Measurements from ENCODE around the gene ANKHD1. TPM values are rescaled to one million over a fixed set of nuclear protein-coding genes. Genes with fewer than 3 reads are reported as not detected.

Gene ANKHD1
- total and polyA plus RNA-seq, 4 donors = 33.2 to 116 (median 60.1) TPM

DNA sequence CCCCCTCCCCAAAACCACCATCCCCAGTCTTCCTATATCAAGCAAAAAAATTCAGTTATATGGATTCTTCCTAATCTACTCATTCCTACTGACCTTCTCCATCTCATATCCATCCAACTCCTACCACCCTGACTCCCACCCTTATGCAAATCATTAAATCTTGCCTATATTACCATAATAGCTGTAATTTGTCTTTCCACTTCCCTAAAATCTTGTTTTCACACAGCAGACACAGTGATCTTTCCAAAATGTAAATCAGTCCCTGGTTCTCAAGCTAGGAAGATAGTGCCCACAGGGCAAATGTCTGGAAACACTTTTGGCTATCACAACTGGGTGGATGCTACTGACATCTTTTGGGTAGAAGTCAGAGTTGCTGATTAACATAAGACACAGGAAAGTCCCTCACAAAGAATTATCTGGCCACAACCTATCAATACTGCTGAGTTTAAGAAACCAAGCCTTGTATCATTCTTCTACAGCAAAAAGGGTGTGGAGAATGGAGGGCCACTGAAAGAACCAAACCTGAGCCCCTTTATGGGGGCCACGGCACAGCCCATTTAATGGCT, 154.2 kb downstream of the ANKHD1 start:
- Histone ChIP-seq H3K9ac (ENCODE audit: low read depth in 1 of 2, low read length in 2 of 2) (peak overlapping the region in 1 of 2 donors; percentile 58), H3K4me1 (ENCODE audit: control insufficient read depth in 4 of 4, insufficient read depth in 4 of 4, low read length in 3 of 4) (peaks cover 12 to 45% (median 42%) of the 10 kb centered on the region in 4 donors), H3K27me3 (ENCODE audit: control insufficient read depth in 4 of 4, insufficient read depth in 4 of 4, low read length in 3 of 4) (no peaks in the 10 kb centered on the region), H3K4me3 (ENCODE audit: low read depth in 1 of 3, low read length in 3 of 3) (peak overlapping the region in 1 of 3 donors; percentile 83), H3K27ac (ENCODE audit: low read depth in 1 of 2, low read length in 2 of 2) (peak overlapping the region; percentile 26 to 85), H3K9me3 (ENCODE audit: control insufficient read depth in 4 of 4, low read length in 3 of 4) (no peaks in the 10 kb centered on the region), H3K36me3 (ENCODE audit: control insufficient read depth in 4 of 4, insufficient read depth in 3 of 4, low read depth in 1 of 4, low read length in 3 of 4) (peaks cover 0 to 11% (median 5%) of the 10 kb centered on the region in 4 donors)
- no peak for DNase-seq (ENCODE audit: low spot score)
- WGBS = 87% methylated on average over 1 of the region's 1 CpG
- TF ChIP-seq FOXA2 (IDR thresholded peaks at IDR 0.05) = no peak
- TF ChIP-seq, protein P1, sequence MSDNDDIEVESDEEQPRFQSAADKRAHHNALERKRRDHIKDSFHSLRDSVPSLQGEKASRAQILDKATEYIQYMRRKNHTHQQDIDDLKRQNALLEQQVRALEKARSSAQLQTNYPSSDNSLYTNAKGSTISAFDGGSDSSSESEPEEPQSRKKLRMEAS (IDR thresholded peaks at IDR 0.05) = no peak
- no peak for TF ChIP-seq FOXA1 (IDR thresholded peaks at IDR 0.05)
- TF ChIP-seq EGR1 (IDR thresholded peaks at IDR 0.05; ENCODE audit: low read depth in 2 of 2) = no peak
- TF ChIP-seq HNF4A (conservative IDR thresholded peaks at IDR 0.05) = no peak
- TF ChIP-seq SP1 (IDR thresholded peaks at IDR 0.05) = no peak
- TF ChIP-seq JUND (IDR thresholded peaks at IDR 0.05) = no peak
- TF ChIP-seq, protein P2, sequence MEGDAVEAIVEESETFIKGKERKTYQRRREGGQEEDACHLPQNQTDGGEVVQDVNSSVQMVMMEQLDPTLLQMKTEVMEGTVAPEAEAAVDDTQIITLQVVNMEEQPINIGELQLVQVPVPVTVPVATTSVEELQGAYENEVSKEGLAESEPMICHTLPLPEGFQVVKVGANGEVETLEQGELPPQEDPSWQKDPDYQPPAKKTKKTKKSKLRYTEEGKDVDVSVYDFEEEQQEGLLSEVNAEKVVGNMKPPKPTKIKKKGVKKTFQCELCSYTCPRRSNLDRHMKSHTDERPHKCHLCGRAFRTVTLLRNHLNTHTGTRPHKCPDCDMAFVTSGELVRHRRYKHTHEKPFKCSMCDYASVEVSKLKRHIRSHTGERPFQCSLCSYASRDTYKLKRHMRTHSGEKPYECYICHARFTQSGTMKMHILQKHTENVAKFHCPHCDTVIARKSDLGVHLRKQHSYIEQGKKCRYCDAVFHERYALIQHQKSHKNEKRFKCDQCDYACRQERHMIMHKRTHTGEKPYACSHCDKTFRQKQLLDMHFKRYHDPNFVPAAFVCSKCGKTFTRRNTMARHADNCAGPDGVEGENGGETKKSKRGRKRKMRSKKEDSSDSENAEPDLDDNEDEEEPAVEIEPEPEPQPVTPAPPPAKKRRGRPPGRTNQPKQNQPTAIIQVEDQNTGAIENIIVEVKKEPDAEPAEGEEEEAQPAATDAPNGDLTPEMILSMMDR (IDR thresholded peaks at IDR 0.05; ENCODE audit: low read depth, low read length, missing input control) = no peak
- TF ChIP-seq GABPA (IDR thresholded peaks at IDR 0.05 in 1 of 2, conservative IDR thresholded peaks at IDR 0.05 in 1 of 2) = no peak
- TF ChIP-seq, protein P3, sequence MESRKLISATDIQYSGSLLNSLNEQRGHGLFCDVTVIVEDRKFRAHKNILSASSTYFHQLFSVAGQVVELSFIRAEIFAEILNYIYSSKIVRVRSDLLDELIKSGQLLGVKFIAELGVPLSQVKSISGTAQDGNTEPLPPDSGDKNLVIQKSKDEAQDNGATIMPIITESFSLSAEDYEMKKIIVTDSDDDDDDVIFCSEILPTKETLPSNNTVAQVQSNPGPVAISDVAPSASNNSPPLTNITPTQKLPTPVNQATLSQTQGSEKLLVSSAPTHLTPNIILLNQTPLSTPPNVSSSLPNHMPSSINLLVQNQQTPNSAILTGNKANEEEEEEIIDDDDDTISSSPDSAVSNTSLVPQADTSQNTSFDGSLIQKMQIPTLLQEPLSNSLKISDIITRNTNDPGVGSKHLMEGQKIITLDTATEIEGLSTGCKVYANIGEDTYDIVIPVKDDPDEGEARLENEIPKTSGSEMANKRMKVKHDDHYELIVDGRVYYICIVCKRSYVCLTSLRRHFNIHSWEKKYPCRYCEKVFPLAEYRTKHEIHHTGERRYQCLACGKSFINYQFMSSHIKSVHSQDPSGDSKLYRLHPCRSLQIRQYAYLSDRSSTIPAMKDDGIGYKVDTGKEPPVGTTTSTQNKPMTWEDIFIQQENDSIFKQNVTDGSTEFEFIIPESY (IDR thresholded peaks at IDR 0.05) = no peak
- no peak for TF ChIP-seq NR2F2 (IDR thresholded peaks at IDR 0.05)
- TF ChIP-seq, protein P4, sequence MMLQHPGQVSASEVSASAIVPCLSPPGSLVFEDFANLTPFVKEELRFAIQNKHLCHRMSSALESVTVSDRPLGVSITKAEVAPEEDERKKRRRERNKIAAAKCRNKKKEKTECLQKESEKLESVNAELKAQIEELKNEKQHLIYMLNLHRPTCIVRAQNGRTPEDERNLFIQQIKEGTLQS (IDR thresholded peaks at IDR 0.05) = no peak
- TF ChIP-seq HNF4G (IDR thresholded peaks at IDR 0.05) = no peak
- TF ChIP-seq RXRA (IDR thresholded peaks at IDR 0.05) = no peak
- TF ChIP-seq TAF1 (conservative IDR thresholded peaks at IDR 0.05) = no peak
- TF ChIP-seq, protein P5, sequence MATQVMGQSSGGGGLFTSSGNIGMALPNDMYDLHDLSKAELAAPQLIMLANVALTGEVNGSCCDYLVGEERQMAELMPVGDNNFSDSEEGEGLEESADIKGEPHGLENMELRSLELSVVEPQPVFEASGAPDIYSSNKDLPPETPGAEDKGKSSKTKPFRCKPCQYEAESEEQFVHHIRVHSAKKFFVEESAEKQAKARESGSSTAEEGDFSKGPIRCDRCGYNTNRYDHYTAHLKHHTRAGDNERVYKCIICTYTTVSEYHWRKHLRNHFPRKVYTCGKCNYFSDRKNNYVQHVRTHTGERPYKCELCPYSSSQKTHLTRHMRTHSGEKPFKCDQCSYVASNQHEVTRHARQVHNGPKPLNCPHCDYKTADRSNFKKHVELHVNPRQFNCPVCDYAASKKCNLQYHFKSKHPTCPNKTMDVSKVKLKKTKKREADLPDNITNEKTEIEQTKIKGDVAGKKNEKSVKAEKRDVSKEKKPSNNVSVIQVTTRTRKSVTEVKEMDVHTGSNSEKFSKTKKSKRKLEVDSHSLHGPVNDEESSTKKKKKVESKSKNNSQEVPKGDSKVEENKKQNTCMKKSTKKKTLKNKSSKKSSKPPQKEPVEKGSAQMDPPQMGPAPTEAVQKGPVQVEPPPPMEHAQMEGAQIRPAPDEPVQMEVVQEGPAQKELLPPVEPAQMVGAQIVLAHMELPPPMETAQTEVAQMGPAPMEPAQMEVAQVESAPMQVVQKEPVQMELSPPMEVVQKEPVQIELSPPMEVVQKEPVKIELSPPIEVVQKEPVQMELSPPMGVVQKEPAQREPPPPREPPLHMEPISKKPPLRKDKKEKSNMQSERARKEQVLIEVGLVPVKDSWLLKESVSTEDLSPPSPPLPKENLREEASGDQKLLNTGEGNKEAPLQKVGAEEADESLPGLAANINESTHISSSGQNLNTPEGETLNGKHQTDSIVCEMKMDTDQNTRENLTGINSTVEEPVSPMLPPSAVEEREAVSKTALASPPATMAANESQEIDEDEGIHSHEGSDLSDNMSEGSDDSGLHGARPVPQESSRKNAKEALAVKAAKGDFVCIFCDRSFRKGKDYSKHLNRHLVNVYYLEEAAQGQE (IDR thresholded peaks at IDR 0.05) = no peak
- no peak for TF ChIP-seq RAD21 (IDR thresholded peaks at IDR 0.05)
- TF ChIP-seq YY1 (IDR thresholded peaks at IDR 0.05) = no peak
